HG02885 (cell line): ENCODE data around the gene RHOT2.

ENCODE experiments used
- ATAC-seq: cut with Tn5 transposase; IDR thresholded peaks from one replicate; pipeline ENCODE4 v1.9.1; 2021; ENCODE audit warnings: mild to moderate bottlenecking; ENCODE audit not compliant: unreplicated experiment, poor library complexity

Gene RHOT2

DNA sequence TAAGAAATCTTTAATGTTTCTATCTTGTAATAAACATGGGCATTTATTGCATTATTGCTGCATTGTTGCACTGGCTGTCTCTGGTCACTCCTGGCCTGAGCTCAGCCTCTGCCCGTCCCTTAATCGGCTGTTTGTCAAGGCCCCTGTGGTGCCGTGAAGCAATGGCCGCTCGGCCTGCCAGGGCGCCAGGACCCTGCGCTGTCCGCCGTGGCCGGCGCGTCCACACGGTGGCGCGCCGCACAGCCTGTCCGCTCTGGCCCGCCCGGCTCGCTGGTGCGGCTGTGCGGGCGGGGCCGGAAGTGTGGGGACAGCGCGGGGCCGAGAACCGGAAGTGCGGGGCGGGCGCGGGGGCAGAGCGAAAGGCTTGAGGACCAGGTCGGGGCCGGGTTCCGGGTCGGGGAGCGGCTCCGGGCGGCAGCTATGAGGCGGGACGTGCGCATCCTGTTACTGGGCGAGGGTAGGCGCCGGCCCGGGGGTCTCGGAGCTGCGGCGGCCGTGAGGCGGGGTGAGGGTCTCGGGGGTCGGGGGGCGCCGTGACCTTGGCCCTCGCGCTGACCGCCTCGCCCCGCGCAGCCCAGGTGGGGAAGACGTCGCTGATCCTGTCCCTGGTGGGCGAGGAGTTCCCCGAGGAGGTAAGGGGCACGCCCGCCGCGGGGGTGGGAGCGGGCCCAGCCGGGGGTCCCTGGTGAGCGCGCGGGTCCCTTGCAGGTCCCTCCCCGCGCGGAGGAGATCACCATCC is at the start of gene RHOT2:
Gene RHOT2 (plus strand): TSS at position 353 of the 739 bp plus-strand sequence. CDS start 68 bp downstream, at position 421.
- peak; percentile 89 for ATAC-seq

DNA sequence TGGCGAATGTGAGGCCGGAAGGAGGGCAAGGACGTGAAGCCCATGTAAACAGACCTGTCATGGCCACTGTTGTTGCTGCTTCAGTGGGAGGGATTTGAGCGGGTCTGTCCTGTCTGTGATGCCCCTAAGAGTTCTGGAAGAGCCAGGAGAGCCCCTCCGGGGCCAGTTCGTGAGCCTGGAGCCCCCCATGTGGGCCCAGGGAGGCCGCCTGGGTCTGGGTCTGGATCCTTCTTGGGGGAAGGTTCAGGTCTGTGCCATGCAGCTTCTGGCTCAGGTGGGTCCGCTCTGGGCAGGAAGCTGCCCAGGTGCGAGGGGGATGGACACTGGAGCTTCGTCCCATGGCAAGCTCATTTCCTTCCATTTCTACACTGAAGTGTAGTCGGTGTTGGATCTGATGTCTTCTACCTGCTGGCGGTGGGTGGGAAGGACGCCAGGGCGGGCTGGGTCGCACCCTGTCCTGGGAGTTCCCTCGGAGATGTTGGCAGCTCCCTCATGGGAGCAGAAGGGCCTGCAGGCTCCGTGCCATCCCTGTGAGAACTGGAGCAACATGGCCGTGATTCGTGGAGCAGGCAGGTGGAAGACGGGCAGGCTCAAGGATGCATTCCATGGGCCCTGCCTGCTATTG is 48.3 kb upstream of the RHOT2 start:
- ATAC-seq: no peak

DNA sequence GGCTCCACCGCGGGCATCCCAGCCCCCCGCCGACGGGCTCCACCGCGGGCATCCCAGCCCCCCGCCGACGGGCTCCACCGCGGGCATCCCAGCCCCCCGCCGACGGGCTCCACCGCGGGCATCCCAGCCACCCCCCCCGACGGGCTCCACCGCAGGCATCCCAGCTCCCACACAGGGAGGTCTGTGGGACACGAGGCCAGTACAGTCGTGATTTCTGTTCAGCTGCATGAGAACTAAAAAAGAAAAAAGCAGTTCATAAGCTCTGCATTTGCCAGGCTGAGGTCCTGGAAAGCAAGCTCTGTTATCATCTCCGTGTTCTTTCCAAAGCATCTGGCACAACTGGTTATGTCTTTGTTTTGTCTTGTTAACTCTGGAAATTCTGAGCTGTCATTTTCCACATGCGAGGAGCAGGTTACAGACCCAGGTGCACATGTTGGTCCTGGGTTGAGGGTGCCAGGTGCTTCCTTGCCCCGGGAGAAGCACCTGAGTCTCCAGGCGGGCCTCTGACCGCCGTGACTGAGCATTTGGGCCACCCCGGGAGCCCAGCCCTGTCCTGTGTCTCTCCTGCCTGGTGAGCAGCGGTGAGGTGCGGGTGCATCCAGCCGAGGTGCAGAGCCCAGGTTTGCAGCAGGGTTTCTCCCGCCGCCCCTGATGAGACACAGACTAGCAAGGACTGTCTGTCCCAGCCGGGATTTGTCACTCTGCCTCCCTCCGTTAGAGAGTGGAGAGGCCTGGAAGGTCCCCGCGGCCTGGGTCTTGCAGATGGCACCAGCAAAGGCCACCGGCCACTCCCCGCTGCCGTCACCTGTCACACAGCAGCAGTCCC is 47.0 kb upstream of the RHOT2 start:
- ATAC-seq: no peak

GRCh38 chr16:621526-622105 is 46.3 kb upstream of the RHOT2 start:
- no peak for ATAC-seq

GRCh38 chr16:622920-623280 is 45.0 kb upstream of the RHOT2 start:
- no peak for ATAC-seq

DNA sequence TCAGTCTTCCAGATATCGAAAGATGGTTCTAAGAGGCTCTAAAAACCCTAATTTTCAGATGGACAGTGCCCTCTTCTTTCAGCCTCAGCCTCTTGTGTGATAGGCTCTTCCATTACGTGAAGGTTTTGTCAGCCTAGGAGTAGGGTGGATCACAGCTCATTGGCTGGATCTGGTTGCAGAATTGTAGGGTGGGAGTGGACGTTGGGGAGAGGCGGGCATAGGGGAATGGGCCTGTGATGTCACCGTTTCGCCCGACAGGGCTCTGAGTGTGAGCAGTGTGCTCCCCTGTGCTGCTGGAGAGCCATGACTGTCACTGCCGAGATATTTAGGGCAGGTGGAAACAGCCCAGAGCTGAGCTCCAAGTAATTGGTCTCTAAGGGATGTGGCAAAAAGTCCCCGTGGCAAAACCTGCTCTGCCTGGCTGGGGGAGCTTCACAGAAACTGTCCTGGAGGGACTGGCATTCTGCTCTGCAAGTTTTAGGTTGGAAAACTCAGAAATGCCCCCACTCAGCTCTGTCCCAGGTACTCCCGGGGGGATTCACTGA is 43.3 kb upstream of the RHOT2 start:
- no peak for ATAC-seq

DNA sequence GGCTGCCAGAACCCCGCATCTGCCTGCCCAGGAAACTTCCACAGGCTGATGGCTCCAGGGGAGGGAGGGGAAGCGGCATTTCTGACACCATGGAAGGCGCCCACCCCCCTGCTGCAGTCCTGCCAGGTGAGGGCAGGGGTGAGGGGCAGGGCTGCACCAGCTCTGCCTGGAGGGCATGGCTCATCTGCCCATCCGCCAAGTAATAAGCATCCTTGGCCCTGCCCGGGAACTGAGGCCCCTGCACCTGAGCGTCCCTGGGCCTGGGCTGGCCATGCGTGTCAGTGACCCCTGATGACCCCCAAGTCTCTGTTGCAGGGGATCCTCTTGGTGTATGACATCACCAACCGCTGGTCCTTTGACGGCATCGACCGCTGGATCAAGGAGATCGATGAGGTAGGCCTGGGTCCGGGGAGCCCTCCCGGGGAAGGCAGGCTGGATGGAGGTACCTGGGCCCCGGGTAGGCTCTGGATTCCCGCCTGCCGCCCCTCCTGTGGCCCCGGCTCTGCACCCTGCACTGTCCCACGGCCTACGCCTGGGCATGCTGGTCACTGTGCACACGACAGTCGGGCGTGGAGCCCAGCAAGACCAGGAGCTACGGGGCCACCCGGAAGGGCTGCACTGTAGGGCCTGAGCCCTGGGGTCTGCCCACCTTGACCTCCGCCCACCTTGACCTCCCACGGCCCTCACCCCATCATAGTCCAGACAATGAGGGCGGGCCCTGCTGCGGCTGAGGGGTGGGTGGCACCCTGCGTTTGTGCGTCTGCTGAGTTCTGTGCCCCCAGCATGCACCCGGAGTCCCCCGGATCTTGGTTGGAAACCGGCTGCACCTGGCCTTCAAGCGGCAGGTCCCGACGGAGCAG is 42.6 kb upstream of the RHOT2 start:
- ATAC-seq: no peak

- no peak for ATAC-seq
Observed at GRCh38 chr16:625977-626765, 41.8 kb upstream of the RHOT2 start.

GRCh38 chr16:626787-627453 is 41.0 kb upstream of the RHOT2 start:
- no peak for ATAC-seq

DNA sequence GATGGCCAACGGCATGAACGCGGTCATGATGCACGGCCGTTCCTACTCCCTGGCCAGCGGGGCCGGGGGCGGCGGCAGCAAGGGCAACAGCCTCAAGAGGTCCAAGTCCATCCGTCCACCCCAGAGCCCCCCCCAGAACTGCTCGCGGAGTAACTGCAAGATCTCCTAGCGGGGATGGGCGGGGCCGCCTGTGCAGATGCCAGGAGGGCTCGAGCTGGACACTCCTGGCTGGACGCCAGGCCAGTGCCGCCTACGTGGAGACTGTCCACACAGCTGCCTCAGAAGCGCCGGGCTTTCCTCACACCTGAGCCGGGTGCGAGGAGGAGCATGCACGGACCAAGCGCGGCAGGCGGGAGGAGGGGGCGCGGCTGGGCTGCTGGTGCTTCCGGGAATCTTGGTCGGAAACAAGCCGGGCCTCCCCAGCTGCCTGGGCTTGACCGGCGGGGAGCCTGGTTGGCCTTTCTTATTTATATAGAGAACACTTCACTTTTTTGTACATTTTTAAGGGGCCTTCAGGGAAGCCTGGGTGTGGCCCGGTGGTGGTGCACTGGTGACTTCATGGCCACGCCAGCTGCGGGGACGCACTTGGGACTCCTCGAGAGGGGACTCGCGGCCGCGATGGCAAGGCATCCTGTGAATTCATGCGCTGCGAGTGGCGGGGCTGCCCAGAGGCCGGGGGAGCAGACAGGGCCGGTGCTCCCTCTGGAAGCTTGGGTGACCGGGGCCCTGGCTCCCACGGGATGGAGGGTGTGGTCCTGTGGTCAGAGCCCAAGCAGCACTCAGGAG is 40.3 kb upstream of the RHOT2 start:
- ATAC-seq: no peak

DNA sequence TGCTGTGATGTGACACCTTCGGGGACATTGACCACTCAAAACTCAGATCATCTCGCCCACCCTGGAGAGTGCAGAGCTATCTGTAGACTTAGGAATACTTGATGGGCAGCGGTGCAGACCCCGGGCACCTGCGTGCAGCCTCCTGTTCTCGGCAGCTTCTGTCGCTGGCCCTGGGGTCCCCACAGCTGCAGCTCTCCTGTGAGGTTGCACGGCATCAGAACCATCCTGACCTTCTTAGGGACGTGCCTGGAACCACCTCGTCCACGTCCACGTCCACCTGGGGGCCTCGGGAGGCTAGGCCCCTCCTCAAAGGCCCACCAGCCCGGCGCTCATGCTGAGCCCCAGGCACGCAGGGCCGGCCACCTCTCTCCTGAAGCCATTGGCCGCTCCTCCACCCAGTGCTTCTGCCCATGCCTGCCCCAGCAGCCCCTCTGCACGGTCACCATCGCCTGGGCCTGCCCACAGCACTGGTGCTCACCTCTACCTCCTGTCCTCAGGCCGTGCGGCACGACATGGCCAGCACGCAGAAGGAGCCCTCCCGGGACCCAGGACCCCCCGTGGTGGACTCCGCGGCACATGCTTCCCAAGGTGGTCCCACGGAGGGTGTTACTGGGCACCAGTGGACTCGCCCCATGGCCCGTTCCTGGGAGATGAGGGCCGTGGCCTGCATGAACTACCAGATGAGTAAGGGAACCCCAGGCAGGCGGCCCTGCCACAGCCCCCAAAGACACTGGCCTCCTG is 39.4 kb upstream of the RHOT2 start:
- no peak for ATAC-seq

- no peak for ATAC-seq
Observed at GRCh38 chr16:629185-629832, 38.6 kb upstream of the RHOT2 start.

GRCh38 chr16:629833-630248 is 38.1 kb upstream of the RHOT2 start:
- no peak for ATAC-seq

DNA sequence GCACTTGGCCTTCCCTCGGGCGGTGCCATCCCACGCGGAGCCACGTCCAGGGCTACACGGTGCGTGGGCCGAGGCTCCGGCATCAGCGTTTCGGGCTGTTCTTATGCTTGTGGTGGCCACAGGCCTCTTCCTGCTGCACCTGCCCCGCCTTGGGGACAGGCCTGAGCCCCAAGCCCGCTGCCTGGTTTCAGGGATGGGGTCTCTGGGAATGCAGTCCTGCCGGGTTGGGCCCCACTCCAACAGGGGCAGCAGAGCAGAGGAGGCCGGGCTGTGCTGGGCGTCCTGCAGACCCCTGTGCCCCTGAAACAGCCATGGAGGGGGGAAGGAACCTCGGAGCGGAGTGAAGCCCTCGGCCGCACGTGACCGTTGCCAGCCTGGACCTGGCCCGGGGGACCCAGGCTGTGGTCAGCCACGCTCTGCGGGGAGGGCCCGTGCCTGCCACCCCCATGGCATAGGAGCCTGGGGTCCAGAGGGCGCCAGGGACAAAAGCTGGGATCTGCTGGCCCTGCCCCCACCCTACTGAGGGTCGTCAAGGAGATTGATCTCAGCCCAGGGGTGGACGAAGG is 37.6 kb upstream of the RHOT2 start:
- no peak for ATAC-seq

- ATAC-seq: no peak
Observed at GRCh38 chr16:630815-631405, 37.0 kb upstream of the RHOT2 start, which contains the start of gene WFIKKN1. Gene WFIKKN1 (plus strand): TSS chr16:630985. CDS start chr16:631254, 269 bp downstream.
